Left ventricle myocardium inferior (tissue), 1 donor: ENCODE data around the gene COL21A1. TPM values are rescaled to one million over a fixed set of nuclear protein-coding genes. Genes with fewer than 3 reads are reported as not detected.

Experiments used
- DNase-seq: peaks from one replicate; pipeline ENCODE4 v3.0.0-alpha.2; 2020
- H3K27ac ChIP-seq: fragments of 200-600 bp; replicated peaks from 2 replicates; pipeline ENCODE4 v1.8.0; 2021
- H3K27me3 ChIP-seq: fragments of 200-600 bp; 2 replicates; pipeline ENCODE4 v1.8.0; 2021; ENCODE audit warnings: low read depth
- H3K36me3 ChIP-seq: fragments of 200-600 bp; 2 replicates; pipeline ENCODE4 v1.8.0; 2021
- H3K4me1 ChIP-seq: fragments of 200-600 bp; 2 replicates; pipeline ENCODE4 v1.8.0; 2021
- H3K4me3 ChIP-seq: fragments of 200-600 bp; 2 replicates; pipeline ENCODE4 v1.8.0; 2021; ENCODE audit warnings: mild to moderate bottlenecking, moderate library complexity
- H3K9me3 ChIP-seq: fragments of 200-600 bp; replicated peaks from 2 replicates; pipeline ENCODE4 v1.8.0; 2021
- CTCF ChIP-seq: fragments of 200-600 bp; IDR thresholded peaks from 2 replicates; pipeline ENCODE4 v1.8.0; 2021; ENCODE audit warnings: antibody characterized with exemption, mild to moderate bottlenecking, borderline replicate concordance
- intact Hi-C: fragments of 100-400 bp; cut with micrococcal nuclease; formaldehyde crosslinking; loops from one replicate; pipeline ENCODE4 v1.11.0; 2022
- total RNA-seq: library from RNA; stranded (reverse); fragmentation: NEBNext Ultra II Directional; extraction: Animal tissue kit (Norgen Biotek cat#: 25700); gene quantifications from one replicate; pipeline ENCODE4 v1.2.1, GENCODE V29; 2021
- donor health status: DM: no; HTN: yes; CAD: no; lungs with severe emphysema.

COL21A1 gene
- total RNA-seq, 1 donor from 2014 or later, result 54.3 TPM

- no peak overlapping the region for H3K4me3 ChIP-seq
- no peak for TF ChIP-seq CTCF
- no peaks in the 10 kb centered on the region for H3K27me3 ChIP-seq
- no peak overlapping the region for H3K27ac ChIP-seq
- H3K9me3 ChIP-seq, result peaks cover 11% of the 10 kb centered on the region
- H3K36me3 ChIP-seq, result no peaks in the 10 kb centered on the region
- DNase-seq, result no peak
- no peaks in the 10 kb centered on the region for H3K4me1 ChIP-seq
- intact Hi-C loops, result no loop called here
Measured at GRCh38 chr6:56147766-56148165, 99.6 kb downstream of the COL21A1 start.

- no peak for TF ChIP-seq CTCF
- Histone ChIP-seq H3K4me3 (no peak overlapping the region), H3K27ac (no peak overlapping the region), H3K36me3 (no peaks in the 10 kb centered on the region), H3K4me1 (no peaks in the 10 kb centered on the region), H3K27me3 (no peaks in the 10 kb centered on the region), H3K9me3 (no peaks in the 10 kb centered on the region)
- intact Hi-C loops, result no loop called here
- DNase-seq, result no peak
Measured at GRCh38 chr6:56146086-56146485, 101.3 kb downstream of the COL21A1 start.

- intact Hi-C loops, result no loop called here
Measured at GRCh38 chr6:56145616-56146015, 101.8 kb downstream of the COL21A1 start.

GRCh38 chr6:56144538-56145324, 102.6 kb downstream of the COL21A1 start:
- no peak for TF ChIP-seq CTCF
- Histone ChIP-seq H3K9me3 (no peaks in the 10 kb centered on the region), H3K27me3 (no peaks in the 10 kb centered on the region), H3K36me3 (no peaks in the 10 kb centered on the region), H3K4me3 (no peak overlapping the region), H3K27ac (no peak overlapping the region), H3K4me1 (no peaks in the 10 kb centered on the region)
- no peak for DNase-seq
- intact Hi-C loops, result no loop called here

More at GRCh38 chr6:56145616-56146015, 101.8 kb downstream of the COL21A1 start:
- no peaks in the 10 kb centered on the region for H3K36me3 ChIP-seq
- H3K27ac ChIP-seq, result no peak overlapping the region
- no peak for DNase-seq
- H3K4me1 ChIP-seq, result no peaks in the 10 kb centered on the region
- no peaks in the 10 kb centered on the region for H3K9me3 ChIP-seq
- no peak for TF ChIP-seq CTCF
- H3K27me3 ChIP-seq, result no peaks in the 10 kb centered on the region
- no peak overlapping the region for H3K4me3 ChIP-seq

- Histone ChIP-seq H3K4me3 (no peak overlapping the region), H3K9me3 (no peaks in the 10 kb centered on the region), H3K27ac (no peak overlapping the region), H3K27me3 (no peaks in the 10 kb centered on the region), H3K36me3 (no peaks in the 10 kb centered on the region), H3K4me1 (no peaks in the 10 kb centered on the region)
- no peak for DNase-seq
- TF ChIP-seq CTCF, result no peak
- intact Hi-C loops, result no loop called here
Measured at GRCh38 chr6:56143796-56144195, 103.6 kb downstream of the COL21A1 start.
